Measurements from ENCODE around the gene ZNF521.

ZNF521 gene

DNA sequence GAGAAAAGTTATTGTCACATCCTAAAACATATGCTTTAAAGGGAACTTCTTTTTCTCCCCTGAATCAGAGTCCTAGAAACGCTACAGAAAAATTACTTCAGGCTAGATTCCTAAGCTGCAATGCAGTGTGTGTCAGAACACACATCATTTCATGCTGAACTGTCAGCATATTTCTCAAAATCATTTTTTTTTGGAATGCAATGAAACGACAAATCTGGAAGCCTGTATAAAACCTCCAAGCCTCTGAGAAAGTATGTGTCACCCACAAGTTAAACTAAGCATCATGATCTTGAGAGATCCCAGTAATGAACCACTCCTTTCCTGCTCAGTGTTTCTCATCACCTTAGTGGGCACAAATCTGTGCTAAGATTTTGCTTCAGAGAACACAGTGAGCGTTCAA is 276.2 kb downstream of the ZNF521 start:
- Histone ChIP-seq H3K4me1 (ENCODE audit: control insufficient read depth, insufficient read depth, low read length, poor library complexity, severe bottlenecking) (no peaks in the 10 kb centered on the region), H3K27ac (ENCODE audit: insufficient read depth, low read length, poor library complexity, severe bottlenecking) (no peak overlapping the region), H3K4me3 (ENCODE audit: insufficient read depth, low read depth, low read length, poor library complexity, severe bottlenecking) (no peak overlapping the region), H3K9me3 (ENCODE audit: control insufficient read depth, low read length) (no peaks in the 10 kb centered on the region), H3K27me3 (replicated peaks; ENCODE audit: control insufficient read depth, insufficient read depth, low read length, poor library complexity, severe bottlenecking) (no peaks in the 10 kb centered on the region), H3K36me3 (ENCODE audit: control insufficient read depth, insufficient read depth, low read length) (no peaks in the 10 kb centered on the region)
- no peak for DNase-seq

DNA sequence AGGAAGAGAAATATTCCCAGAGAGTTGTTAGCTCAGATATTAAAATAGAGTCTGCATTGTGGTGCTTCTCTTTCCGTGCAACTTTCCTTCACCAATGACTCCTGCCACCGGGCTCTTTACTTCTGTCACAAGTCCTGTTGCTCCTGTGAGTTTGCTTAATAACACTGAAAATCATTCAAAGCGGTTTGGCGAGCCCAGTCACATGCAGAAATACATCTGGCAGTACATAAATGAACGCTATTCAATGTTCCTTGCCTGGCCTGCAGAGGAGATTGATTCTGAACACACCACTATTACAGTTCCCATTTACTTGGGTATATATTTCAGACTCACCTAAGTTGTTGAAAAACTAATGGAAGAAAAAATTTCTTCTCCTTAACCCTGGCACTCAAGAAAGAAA is 276.6 kb downstream of the ZNF521 start:
- H3K9me3 ChIP-seq (ENCODE audit: control insufficient read depth, low read length), result no peaks in the 10 kb centered on the region
- DNase-seq, result no peak
- H3K27ac ChIP-seq (ENCODE audit: insufficient read depth, low read length, poor library complexity, severe bottlenecking), result no peak overlapping the region
- H3K4me1 ChIP-seq (ENCODE audit: control insufficient read depth, insufficient read depth, low read length, poor library complexity, severe bottlenecking), result no peaks in the 10 kb centered on the region
- H3K4me3 ChIP-seq (ENCODE audit: insufficient read depth, low read depth, low read length, poor library complexity, severe bottlenecking), result no peak overlapping the region
- no peaks in the 10 kb centered on the region for H3K27me3 ChIP-seq (replicated peaks; ENCODE audit: control insufficient read depth, insufficient read depth, low read length, poor library complexity, severe bottlenecking)
- H3K36me3 ChIP-seq (ENCODE audit: control insufficient read depth, insufficient read depth, low read length), result no peaks in the 10 kb centered on the region

DNA sequence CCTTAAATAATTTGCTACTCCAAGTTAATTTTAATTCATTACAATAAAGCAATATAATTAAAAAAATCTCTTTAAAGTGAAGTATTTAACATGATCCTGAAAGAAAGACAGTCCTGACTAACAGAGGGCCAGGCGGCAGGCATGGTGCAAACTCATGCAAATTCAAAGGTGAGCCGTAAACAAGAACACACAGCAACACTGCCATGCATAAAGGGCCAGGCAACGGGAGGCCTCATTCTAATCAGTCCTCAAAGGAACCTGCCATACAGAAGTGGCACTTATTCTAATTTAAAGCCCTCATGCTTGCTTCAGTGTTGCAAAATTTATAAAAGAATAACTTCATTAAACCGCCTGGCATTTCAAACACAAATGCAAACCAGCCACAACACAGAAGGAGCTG is 277.0 kb downstream of the ZNF521 start:
- DNase-seq, result no peak
- Histone ChIP-seq H3K27me3 (replicated peaks; ENCODE audit: control insufficient read depth, insufficient read depth, low read length, poor library complexity, severe bottlenecking) (no peaks in the 10 kb centered on the region), H3K4me1 (ENCODE audit: control insufficient read depth, insufficient read depth, low read length, poor library complexity, severe bottlenecking) (no peaks in the 10 kb centered on the region), H3K4me3 (ENCODE audit: insufficient read depth, low read depth, low read length, poor library complexity, severe bottlenecking) (no peak overlapping the region), H3K27ac (ENCODE audit: insufficient read depth, low read length, poor library complexity, severe bottlenecking) (no peak overlapping the region), H3K36me3 (ENCODE audit: control insufficient read depth, insufficient read depth, low read length) (no peaks in the 10 kb centered on the region), H3K9me3 (ENCODE audit: control insufficient read depth, low read length) (no peaks in the 10 kb centered on the region)

DNA sequence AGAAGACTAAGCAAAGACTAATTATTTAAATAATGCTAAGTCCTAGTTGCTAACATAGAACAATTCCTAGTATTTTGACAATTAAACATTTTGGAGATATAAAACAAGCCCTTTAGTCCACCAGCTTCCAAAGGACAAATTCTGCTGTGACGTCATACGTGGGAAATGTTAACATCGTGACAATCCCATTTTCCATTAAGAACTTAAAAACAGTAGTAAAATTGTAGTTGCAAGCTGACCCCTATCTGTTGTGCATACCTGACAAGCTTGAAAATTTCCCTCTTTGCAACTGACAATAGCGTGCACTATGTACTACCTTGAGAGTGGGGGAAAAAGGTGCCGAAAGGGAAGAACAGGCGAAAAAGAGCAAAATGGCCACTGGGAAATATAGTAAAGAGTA is 279.8 kb downstream of the ZNF521 start:
- Histone ChIP-seq H3K4me1 (ENCODE audit: control insufficient read depth, insufficient read depth, low read length, poor library complexity, severe bottlenecking) (no peaks in the 10 kb centered on the region), H3K4me3 (ENCODE audit: insufficient read depth, low read depth, low read length, poor library complexity, severe bottlenecking) (no peak overlapping the region), H3K9me3 (ENCODE audit: control insufficient read depth, low read length) (no peaks in the 10 kb centered on the region), H3K27ac (ENCODE audit: insufficient read depth, low read length, poor library complexity, severe bottlenecking) (no peak overlapping the region), H3K36me3 (ENCODE audit: control insufficient read depth, insufficient read depth, low read length) (no peaks in the 10 kb centered on the region), H3K27me3 (replicated peaks; ENCODE audit: control insufficient read depth, insufficient read depth, low read length, poor library complexity, severe bottlenecking) (no peaks in the 10 kb centered on the region)
- DNase-seq, result no peak

DNA sequence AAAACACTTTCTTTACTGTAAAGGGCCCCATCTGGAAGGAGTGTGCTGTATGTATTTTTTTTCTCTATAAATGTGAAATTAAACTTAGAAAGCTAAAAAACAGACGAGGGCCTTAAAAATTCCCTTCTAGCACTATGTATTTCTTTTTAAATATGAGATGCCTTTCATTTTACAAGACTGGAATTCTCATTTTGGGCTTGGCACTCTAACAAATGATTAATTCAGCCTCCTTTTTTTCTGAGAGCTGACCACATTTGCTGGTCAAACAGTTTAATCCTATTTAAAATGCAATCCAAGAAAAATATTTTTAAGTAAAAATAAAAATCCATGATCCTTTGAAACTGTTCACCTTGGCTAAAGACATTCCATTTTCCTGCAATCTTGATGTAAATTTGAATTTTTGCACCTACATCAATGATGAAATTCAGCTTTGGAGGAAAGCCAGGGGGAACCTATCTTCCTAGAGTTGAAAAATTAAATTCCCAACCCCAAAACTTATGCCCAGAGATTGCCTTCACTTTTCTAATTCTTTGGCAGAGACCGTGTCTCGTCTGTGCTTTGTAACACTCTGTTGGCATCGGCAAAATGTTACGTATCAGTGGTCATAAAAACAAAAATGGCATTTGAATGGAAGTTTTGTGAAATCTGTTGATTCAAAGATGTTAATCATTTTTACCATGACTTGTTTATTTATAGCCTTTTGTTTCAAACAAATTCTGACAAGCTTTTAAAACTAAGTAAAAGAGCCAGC is 284.5 kb downstream of the ZNF521 start:
- H3K27ac ChIP-seq (ENCODE audit: insufficient read depth, low read length, poor library complexity, severe bottlenecking), result no peak overlapping the region
- H3K4me1 ChIP-seq (ENCODE audit: control insufficient read depth, insufficient read depth, low read length, poor library complexity, severe bottlenecking), result no peaks in the 10 kb centered on the region
- H3K27me3 ChIP-seq (replicated peaks; ENCODE audit: control insufficient read depth, insufficient read depth, low read length, poor library complexity, severe bottlenecking), result no peaks in the 10 kb centered on the region
- no peak overlapping the region for H3K4me3 ChIP-seq (ENCODE audit: insufficient read depth, low read depth, low read length, poor library complexity, severe bottlenecking)
- no peak for DNase-seq
- no peaks in the 10 kb centered on the region for H3K36me3 ChIP-seq (ENCODE audit: control insufficient read depth, insufficient read depth, low read length)
- no peaks in the 10 kb centered on the region for H3K9me3 ChIP-seq (ENCODE audit: control insufficient read depth, low read length)

DNA sequence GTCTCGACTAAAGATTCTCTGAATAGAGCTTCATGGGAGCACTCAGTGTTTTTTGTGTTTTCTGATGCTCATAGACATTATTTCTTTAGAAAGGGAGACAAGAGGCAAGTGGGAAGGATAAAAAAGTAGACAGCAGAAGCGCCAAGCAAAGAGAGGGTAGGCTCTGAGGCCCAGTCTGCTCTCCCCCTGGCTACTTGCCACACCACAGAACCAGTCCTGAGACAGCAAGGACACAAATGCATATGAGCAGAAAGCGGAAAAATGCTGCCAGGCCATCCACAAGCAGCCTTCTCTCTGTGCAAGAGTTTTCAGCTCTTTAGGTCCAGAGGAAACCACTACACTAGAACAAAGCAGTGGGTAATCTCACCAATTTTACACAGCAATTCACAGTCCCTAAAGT is 285.4 kb downstream of the ZNF521 start:
- no peak for DNase-seq
- H3K4me1 ChIP-seq (ENCODE audit: control insufficient read depth, insufficient read depth, low read length, poor library complexity, severe bottlenecking), result no peaks in the 10 kb centered on the region
- no peaks in the 10 kb centered on the region for H3K27me3 ChIP-seq (replicated peaks; ENCODE audit: control insufficient read depth, insufficient read depth, low read length, poor library complexity, severe bottlenecking)
- H3K27ac ChIP-seq (ENCODE audit: insufficient read depth, low read length, poor library complexity, severe bottlenecking), result no peak overlapping the region
- H3K36me3 ChIP-seq (ENCODE audit: control insufficient read depth, insufficient read depth, low read length), result no peaks in the 10 kb centered on the region
- H3K9me3 ChIP-seq (ENCODE audit: control insufficient read depth, low read length), result no peaks in the 10 kb centered on the region
- H3K4me3 ChIP-seq (ENCODE audit: insufficient read depth, low read depth, low read length, poor library complexity, severe bottlenecking), result no peak overlapping the region

DNA sequence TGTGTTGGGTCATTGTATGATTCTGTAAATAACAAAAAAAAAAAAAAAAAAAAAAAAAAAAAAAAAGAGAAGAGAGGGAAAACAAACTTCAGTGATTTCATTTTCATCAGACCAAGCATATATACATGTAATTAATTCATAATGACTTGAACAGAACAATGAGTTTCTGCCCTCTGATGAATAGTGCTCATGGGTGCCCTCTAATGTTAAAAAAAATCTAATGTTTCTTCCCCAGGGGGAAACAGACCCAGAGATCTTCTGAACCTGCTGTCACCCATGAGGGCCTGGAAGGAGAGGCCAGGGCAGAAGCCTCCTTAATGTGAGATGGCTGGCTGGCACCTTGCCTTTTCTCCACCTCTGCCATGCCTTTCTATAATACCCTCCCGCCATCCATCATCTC is 289.2 kb downstream of the ZNF521 start:
- no peak for DNase-seq
- H3K4me1 ChIP-seq (ENCODE audit: control insufficient read depth, insufficient read depth, low read length, poor library complexity, severe bottlenecking), result no peaks in the 10 kb centered on the region
- no peaks in the 10 kb centered on the region for H3K36me3 ChIP-seq (ENCODE audit: control insufficient read depth, insufficient read depth, low read length)
- H3K27me3 ChIP-seq (replicated peaks; ENCODE audit: control insufficient read depth, insufficient read depth, low read length, poor library complexity, severe bottlenecking), result no peaks in the 10 kb centered on the region
- H3K27ac ChIP-seq (ENCODE audit: insufficient read depth, low read length, poor library complexity, severe bottlenecking), result no peak overlapping the region
- no peak overlapping the region for H3K4me3 ChIP-seq (ENCODE audit: insufficient read depth, low read depth, low read length, poor library complexity, severe bottlenecking)
- H3K9me3 ChIP-seq (ENCODE audit: control insufficient read depth, low read length), result no peaks in the 10 kb centered on the region

DNA sequence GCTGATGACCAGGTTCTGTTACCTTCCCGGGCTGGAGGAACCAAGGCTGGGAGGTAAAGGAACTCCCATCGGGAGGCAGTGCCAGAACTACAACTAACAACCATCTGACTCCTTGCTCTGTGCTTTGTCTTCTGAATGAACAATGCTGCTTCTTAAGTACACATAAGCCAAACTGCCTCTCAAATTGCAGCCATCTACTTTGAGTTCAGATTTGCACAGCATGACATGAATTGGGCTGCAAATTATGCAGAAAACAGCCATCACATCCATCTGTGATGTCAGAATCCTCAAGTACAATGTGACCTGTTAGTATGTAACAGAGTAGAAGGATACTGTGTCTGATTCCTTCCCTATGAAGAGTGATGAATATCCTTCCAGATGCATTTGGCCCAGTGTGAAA is 290.6 kb downstream of the ZNF521 start:
- H3K4me3 ChIP-seq (ENCODE audit: insufficient read depth, low read depth, low read length, poor library complexity, severe bottlenecking), result no peak overlapping the region
- no peak for DNase-seq

DNA sequence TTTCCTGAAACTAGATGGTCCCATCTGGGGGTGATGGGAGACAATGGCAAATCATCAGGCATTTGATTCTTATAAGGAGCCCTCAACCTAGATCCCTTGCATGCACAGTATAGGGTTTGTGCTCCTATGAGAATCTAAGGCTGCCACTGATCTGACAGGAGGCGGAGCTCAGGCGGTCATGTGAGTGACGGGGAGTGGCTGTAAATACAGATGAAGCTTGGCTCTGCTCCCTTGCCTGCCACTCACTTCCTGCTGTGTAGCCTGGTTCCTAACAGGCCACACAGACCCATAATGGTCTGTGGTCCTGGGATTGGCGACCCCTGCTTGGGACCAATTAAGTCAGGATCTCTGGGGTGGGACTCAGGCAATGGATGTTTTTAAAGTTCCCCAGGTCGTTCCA is 293.4 kb downstream of the ZNF521 start:
- Histone ChIP-seq H3K27ac (ENCODE audit: insufficient read depth, low read length, poor library complexity, severe bottlenecking) (no peak overlapping the region), H3K27me3 (replicated peaks; ENCODE audit: control insufficient read depth, insufficient read depth, low read length, poor library complexity, severe bottlenecking) (no peaks in the 10 kb centered on the region), H3K36me3 (ENCODE audit: control insufficient read depth, insufficient read depth, low read length) (no peaks in the 10 kb centered on the region), H3K4me3 (ENCODE audit: insufficient read depth, low read depth, low read length, poor library complexity, severe bottlenecking) (no peak overlapping the region), H3K9me3 (ENCODE audit: control insufficient read depth, low read length) (no peaks in the 10 kb centered on the region), H3K4me1 (ENCODE audit: control insufficient read depth, insufficient read depth, low read length, poor library complexity, severe bottlenecking) (no peaks in the 10 kb centered on the region)
- no peak for DNase-seq

More for the DNA sequence above, 290.6 kb downstream of the ZNF521 start:
- H3K27ac ChIP-seq (ENCODE audit: insufficient read depth, low read length, poor library complexity, severe bottlenecking), result no peak overlapping the region
- no peaks in the 10 kb centered on the region for H3K4me1 ChIP-seq (ENCODE audit: control insufficient read depth, insufficient read depth, low read length, poor library complexity, severe bottlenecking)
- no peaks in the 10 kb centered on the region for H3K36me3 ChIP-seq (ENCODE audit: control insufficient read depth, insufficient read depth, low read length)
- H3K27me3 ChIP-seq (replicated peaks; ENCODE audit: control insufficient read depth, insufficient read depth, low read length, poor library complexity, severe bottlenecking), result no peaks in the 10 kb centered on the region
- no peaks in the 10 kb centered on the region for H3K9me3 ChIP-seq (ENCODE audit: control insufficient read depth, low read length)

DNA sequence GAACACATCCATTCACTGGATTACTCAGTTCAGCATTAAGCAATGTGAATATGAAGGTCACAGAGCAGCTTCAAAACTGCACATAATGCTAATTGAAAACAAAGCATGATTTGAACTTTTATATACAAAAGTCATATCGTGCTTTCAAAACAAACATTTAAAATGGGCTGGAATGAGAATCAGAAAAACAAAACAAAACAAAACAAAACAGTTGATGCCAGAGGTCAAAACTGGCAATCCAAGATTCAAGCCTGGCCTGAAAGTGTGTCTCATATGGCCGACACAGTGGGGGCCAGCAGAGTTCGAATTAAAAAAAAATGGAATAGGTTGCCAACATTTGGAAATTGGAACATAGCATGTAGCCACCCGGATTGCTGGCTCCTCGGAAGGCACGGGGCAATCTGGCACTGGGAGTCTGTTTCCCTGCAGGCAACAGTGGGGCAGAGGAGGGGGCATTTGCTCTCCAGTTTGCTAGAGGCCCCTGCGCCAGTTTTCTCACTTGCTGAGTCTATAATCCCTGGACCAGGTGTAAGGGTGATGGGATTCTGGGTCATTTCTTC is 294.4 kb downstream of the ZNF521 start:
- H3K27ac ChIP-seq (ENCODE audit: insufficient read depth, low read length, poor library complexity, severe bottlenecking), result no peak overlapping the region
- H3K9me3 ChIP-seq (ENCODE audit: control insufficient read depth, low read length), result no peaks in the 10 kb centered on the region
- no peak for DNase-seq
- no peak overlapping the region for H3K4me3 ChIP-seq (ENCODE audit: insufficient read depth, low read depth, low read length, poor library complexity, severe bottlenecking)
- no peaks in the 10 kb centered on the region for H3K36me3 ChIP-seq (ENCODE audit: control insufficient read depth, insufficient read depth, low read length)
- H3K27me3 ChIP-seq (replicated peaks; ENCODE audit: control insufficient read depth, insufficient read depth, low read length, poor library complexity, severe bottlenecking), result no peaks in the 10 kb centered on the region
- no peaks in the 10 kb centered on the region for H3K4me1 ChIP-seq (ENCODE audit: control insufficient read depth, insufficient read depth, low read length, poor library complexity, severe bottlenecking)

Data from effector memory CD4-positive, alpha-beta T cell (primary cell).